Hematopoietic multipotent progenitor cell treated with erythropoietin and hydrocortisone succinate and interleukin-3 and kit ligand, for 6 days (in vitro differentiated cells): Measurements from ENCODE around the gene LLPH.
"Not testable (repeated sequence)": the region's sequence is repeated elsewhere in the genome, so short reads cannot be mapped to it uniquely, and the experiment has no call there.

ENCODE experiments used
- DNase-seq: peaks from one replicate; pipeline ENCODE4 v3.0.0-alpha.2; 2015

Gene LLPH

GRCh38 chr12:66130267-66131066 is at the start of gene LLPH:
Gene LLPH, minus strand, starts transcription at chr12:66130750. Its CDS starts 1,644 bp downstream, at chr12:66129106.
- DNase-seq = peak; percentile 97

- no peak for DNase-seq
These were observed 45.8 kb upstream of the LLPH start for GRCh38 chr12:66176105-66176900.

- DNase-seq = not testable (repeated sequence)
These were observed 44.1 kb upstream of the LLPH start for GRCh38 chr12:66174391-66175325.

- DNase-seq = no peak
These were observed 40.1 kb upstream of the LLPH start for GRCh38 chr12:66170606-66171005.

GRCh38 chr12:66169221-66170170 is 38.9 kb upstream of the LLPH start, which contains the start of gene TMBIM4:
Gene TMBIM4, minus strand, starts transcription at chr12:66169996. Its CDS starts 45 bp downstream, at chr12:66169951.
- peak; percentile 94 for DNase-seq

GRCh38 chr12:66168410-66168809 is 37.9 kb upstream of the LLPH start:
- no peak for DNase-seq

GRCh38 chr12:66166561-66166960 is 36.0 kb upstream of the LLPH start:
- no peak for DNase-seq

- no peak for DNase-seq
These were observed 34.6 kb upstream of the LLPH start for GRCh38 chr12:66165141-66165540.

- DNase-seq = peak; percentile 25
These were observed 33.8 kb upstream of the LLPH start for GRCh38 chr12:66164349-66164821.

- no peak for DNase-seq
These were observed 32.7 kb upstream of the LLPH start for GRCh38 chr12:66163289-66163688.

- DNase-seq = no peak
These were observed 32.2 kb upstream of the LLPH start for GRCh38 chr12:66162701-66163100.

GRCh38 chr12:66160704-66161103 is 30.2 kb upstream of the LLPH start:
- no peak for DNase-seq

GRCh38 chr12:66159123-66159522 is 28.6 kb upstream of the LLPH start:
- DNase-seq = no peak

GRCh38 chr12:66156654-66157053 is 26.1 kb upstream of the LLPH start:
- peak; percentile 45 for DNase-seq

GRCh38 chr12:66154776-66155175 is 24.2 kb upstream of the LLPH start:
- DNase-seq = no peak

- no peak for DNase-seq
These were observed 22.2 kb upstream of the LLPH start for GRCh38 chr12:66152732-66153131.

GRCh38 chr12:66149702-66150398 is 19.3 kb upstream of the LLPH start:
- DNase-seq = peak; percentile 82

- peak; percentile 86 for DNase-seq
These were observed 14.5 kb upstream of the LLPH start for GRCh38 chr12:66144791-66145754.

- no peak for DNase-seq
These were observed 13.3 kb upstream of the LLPH start for GRCh38 chr12:66143868-66144267.

GRCh38 chr12:66142826-66143225 is 12.3 kb upstream of the LLPH start:
- no peak for DNase-seq
